CMK (cell line): ENCODE results near the gene LRRC18.

Experiments
- DNase-seq: peaks from one replicate; pipeline ENCODE4 v3.0.0-alpha.2; 2010; ENCODE audit warnings: low read depth

The LRRC18 gene

DNA sequence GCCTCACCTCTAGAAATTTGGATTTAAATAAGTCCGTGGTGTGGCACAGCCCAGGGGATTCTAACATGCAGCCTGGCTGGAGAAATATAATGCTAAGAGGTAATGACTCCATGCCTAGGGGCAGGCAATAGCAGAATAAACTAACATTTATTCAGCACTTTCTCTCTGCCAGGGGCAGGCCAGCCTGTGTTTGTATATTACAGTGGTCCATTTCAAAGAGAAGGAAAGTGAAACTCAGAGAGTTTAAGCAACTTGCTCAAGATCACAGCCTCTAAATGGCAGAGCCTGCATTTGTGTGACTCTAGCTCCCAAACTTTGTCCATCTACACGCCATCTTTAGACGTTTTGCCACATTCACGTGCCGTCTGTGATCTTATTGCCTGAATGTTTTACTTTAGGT is 6.7 kb upstream of the LRRC18 start:
- no peak for DNase-seq

DNA sequence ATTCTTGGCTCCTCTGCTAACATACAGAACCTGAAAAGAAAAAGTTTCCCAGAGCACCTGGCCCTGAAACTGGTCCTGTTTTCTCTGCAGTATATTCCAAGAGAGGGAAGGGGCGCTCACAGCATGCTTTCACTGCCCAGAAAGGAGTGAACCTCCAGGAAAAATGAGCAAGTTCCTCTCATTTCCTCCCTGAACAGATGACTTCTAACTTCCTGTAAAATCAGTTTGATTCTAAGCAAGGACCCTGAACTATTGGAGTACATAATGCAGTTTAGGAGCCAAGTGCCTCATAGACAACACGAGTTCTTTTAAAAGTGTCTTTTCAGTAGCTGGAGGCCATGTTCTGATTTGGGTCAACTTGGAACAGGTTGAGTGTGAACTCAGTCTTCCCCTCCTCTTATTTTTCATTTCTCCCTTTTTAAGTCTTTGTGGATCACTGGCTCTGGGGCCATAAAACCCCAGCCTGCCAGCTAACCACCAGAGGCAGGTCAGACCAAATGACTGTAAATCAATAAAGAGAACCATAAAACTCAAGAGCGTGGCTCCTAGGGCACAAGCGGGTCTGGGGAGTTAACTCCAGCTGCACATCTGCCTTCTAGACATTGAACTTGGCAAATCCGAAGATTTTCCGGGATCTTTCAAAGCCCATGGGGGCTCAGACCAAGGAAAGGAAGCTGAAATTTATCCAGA is 5.9 kb upstream of the LRRC18 start:
- no peak for DNase-seq

DNA sequence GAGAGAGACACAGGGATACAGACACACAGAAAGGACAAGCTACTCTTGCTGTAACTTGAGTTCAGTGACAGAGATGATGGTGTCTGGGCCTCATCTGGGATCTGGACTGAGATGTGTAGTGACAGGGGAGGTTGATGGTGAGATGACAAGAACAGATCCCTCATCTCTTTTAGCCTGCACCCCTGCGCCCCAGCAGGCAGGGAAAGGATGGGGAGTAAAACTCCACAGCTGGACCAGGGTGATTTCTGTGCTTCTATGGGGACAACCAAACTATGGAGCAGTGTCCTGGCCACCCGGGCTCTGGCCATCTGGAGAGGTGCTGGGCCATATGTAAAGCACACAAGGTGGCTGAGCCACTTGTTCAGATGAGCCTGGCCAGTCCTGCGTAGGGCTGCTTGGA is 4.5 kb upstream of the LRRC18 start:
- DNase-seq: no peak

DNA sequence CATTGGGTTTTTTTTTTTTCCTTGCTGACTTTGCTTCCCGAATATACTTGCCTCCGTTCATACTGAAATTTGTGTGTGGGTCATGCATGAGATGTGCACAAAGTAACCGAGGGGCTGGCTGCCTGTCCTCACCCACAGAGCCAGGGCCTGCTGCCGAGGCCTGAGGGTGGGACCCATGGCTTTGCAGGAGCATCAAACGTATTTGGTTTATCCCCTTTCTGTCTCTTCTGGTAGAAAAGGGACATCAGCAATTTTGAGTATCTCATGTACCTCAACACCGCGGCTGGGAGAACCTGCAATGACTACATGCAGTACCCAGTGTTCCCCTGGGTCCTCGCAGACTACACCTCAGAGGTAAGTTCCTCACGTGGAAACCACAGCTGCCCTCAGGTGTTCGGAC is 3.5 kb upstream of the LRRC18 start:
- DNase-seq: no peak

DNA sequence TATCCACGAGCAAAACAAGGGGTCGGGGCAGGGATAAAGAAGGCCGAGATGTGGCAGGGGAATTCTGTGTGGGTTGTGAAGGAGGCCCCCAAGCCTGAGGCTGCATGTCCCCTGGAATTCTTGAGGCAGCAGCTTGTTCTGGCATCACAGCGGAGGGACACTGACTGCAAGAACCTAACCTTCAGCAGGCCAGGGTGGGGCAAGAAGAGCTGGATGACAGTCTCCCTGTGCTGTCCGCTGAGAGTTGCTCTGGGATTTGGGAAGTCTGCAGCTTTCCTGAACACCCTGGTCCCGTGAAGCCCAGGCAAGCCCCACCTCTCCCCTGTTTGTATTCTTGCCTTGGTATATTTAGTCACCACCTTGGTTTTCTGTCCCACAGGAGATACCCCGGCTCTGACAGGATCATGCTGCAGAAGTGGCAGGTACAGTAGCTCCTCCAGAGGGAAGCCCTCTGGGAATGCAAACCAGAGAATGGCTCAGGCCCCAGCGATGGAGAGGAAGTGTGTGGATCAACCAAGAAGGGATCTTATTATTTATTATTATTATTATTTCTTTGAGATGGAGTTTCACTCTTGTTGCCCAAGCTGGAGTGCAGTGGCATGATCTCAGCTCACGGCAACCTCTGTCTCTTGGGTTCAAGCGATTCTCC is 1.9 kb upstream of the LRRC18 start:
- DNase-seq: no peak

DNA sequence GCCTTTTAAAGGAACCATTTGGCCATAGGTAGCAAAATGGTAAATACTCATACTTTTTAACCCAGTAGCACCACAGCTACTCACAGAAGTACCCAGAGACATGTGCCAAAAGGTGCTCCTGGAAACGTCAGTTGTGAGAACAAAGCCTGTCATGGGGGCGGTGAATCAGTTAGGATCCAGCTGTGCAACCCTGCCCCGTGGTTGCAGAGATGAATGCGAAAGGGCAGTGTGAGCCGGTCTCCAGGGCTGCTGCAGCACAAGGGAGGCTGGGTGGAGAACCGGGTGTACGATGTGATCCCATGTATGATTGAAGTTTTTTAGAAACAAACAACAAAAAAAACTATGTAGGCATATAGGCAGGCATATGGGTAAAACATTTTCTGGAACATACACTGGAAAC is 1.3 kb upstream of the LRRC18 start:
- DNase-seq: no peak

DNA sequence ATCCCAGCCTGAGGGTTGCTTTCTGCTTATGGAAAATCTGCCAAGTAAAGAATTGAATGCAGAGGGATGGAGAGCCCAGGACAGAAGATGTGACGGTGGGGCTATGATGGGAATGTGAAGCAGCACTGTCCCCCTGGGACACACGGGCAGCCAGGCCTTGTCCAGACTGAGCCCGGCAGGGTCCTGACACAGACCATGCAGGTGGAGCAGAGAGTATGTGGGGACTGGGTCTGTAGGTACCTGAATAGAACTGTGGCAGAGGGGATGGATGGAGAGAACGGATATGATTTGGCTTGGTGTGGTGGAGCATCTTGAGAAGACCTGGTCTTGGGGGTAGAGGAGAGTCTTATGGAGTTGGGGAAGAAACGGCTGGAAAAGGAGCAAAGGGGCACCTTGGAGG is 732 bp upstream of the LRRC18 start:
- DNase-seq: no peak

DNA sequence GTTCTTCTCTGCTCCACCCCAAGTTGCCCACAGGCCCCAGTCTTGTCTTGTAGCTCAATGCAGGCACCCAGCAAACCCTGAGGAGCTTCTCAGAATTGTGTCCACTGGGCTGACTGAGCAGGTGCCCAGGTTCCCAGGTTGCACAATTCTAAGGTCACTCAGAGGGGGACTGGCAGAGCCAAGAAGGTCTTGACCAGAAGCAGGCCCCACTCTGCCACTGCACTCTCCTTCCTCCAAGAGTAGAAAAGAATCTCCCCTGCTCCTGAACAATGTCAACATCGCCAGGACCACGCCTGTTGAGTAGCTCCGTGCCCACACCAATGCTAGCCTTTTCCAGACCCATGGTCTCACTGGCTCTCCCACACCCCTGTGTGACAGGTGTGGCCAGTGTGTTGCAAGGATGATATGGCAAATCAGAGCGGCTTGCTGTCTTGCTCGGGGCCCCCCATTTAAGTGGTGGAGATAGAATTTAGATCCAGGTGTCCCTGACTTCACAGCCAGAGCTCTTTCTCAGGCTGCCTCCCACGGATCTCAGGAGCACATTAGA is 577 bp downstream of the LRRC18 start:
- no peak for DNase-seq

DNA sequence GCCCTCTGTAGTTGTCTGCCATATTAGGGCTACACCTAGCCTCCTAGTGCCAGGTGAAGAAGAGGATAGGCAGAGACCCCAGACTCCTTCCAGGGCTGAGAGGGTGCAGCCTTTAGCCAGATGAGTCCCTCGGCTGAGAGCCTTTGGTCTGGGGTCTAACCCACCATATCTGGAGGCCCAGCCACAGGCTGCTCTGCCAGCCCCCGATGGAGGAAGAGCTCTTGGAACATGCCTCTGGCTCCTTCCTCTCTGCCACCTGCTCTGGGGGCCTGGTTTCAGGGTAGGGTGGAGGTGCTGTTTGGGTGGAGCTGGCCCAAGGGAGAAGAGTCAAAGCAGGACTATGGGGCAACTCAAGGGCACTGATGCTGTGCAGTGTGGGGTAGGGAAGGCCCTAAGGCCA is 1.4 kb downstream of the LRRC18 start:
- no peak for DNase-seq

DNA sequence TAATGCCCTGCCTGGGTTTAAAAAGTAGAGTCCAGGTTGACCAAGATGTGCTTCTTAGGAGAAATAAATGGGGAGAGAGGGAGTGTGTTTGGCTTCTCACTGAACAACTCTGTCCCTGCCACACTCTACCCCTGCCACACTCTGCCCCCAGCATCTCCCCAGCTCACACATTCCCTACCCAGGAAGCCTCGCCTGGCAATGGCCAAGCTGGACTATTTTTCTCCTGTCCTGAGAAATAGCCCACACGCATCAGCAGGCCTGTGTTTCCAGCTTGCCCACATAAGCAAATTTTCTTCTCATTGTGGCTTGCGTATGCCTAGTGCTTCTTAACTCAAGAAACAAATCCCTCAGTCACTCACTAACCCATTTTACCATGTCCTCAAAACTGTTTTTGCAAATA is 1.8 kb downstream of the LRRC18 start:
- DNase-seq: no peak

DNA sequence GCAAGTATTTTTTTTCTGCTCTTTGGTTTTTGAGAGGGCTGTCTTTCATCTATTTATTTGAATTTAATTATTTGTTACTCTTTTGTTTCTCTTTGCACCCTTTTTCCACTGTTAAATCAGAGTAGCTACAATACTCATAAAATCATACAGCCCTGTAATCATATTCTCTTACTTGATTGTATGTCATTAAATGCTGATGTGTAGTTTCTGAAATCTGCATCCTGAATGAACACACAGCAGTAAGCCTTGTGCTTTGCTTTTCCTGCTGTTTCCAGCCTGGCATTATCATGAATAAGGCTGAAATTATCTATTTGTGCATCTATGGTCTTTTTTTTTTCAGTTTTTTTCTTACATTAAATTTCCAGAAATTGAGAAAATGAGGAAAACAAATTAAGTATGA is 4.1 kb downstream of the LRRC18 start:
- DNase-seq: no peak

DNA sequence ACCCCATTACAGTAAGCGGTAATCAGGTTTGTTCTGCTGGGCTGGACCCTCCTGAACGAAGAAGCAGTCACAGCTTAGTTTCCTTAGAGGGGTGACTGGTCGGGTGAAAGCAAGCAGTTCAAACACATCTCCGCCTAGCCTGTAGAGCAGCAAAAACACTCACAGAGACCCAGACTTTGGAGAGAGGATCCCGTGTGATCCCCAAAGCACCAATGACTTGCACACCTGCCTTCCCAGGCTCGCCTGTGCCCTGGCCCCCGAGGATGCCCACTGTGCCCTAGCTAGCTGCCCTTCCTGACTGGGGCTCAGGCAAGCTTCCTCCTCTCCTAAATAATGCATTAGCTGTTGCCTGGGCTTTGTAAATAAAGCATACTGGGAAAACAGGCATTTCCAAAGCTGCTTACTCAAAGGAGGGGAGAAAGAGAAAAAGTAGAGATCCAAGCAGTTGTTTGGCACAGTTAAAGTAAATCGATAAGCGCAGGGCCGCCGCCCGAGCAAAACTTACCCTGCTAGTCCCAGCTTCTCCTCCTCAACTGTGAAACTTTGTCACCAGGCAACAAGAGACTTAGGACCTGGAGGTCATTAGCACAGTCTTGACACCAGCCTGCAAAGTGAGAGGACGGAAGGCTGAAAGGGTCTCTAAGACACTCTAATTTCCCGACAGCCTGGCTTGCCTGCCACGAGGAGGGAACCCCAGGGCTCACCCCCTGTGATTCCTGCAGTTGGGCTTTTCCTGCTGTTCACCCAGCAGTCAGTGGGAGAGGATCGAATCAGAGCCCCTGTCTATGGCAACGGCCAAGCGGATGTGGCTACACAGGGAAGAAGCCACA is 4.8 kb downstream of the LRRC18 start:
- DNase-seq: no peak

DNA sequence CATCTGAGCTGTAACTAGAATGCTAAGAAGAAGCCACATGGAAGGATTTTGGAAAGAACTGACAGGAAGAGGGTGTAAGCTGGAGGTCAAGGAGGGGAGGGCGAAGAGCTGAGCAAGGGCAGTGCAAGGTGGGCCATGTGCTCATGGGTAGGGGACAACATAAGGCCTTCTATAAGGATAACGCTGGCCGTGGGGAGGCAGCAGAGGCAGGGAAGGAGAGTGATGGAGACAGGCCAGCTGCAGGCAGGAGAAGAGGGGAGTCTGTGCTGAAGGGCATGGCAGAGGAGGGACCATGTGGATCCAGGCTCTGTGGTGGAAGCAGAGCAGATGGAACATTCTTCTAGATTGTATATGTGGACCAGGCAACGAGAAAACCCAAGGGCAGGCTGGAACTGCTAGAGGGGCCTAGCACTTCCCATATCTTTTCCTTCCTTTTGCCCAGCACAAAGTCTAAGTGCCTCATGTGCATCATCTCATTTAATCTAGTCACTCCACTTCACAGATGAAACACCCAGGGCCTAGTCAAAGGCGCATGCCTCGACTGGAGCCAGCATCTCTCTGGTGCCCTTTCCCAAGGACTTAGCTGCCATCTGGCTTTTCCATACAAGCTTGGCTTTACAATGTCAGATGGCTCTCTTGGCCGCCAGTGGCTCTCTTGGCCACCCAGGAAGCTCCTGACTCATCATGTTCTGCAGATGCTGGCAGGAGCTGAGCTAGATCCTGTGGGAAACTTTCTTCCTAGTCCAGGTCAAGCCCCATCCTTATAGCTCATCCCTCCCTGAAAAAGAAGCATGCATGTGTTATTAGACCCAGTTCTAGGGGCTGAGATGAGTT is 6.6 kb downstream of the LRRC18 start:
- no peak for DNase-seq

DNA sequence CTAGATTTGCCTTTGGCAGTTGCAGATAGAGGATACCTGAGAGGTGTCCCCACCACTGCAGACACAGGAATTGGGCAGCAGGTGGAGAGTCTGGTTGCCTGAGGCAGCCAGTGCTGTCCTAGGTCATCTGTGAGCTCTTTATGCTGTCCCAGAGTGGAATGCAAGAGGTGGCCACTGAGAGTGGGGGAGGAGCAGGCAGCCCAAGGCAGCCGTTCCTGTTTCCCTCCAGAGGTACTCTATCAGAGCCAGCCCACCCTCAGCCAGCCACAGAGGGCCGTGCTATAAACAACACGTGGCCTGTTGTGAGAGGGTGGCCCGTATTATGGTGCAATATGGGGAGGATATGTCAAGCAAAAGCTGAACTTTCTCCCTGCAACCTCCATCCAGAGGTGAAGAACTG is 8.5 kb downstream of the LRRC18 start:
- peak; percentile 9 for DNase-seq

DNA sequence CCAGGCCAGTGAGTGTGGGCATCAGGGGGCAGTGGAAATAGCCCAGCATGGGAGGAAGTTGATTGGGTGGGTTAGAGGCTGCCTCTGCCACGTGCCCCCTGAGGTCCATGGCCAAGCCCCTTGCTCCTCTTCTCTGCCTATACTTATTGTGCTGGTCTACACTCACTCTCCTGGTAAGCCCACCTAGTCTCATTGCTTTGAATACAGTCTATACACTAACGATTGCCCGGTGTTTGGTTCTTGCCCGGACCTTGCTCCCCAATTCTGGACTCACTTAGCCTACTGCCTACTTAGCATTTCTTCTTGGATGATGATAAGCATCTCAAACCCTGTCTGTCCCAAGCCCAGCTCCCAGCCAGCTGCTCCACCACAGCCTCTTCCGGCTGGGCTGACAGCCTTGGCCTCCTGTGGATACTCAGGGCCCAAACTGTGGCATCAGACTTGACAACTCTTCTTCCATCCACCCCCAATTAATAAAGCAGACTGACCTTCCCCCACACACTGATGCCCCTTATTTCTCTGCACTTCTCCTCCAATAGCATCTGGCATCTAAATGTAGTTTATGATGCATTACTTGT is 10.1 kb downstream of the LRRC18 start:
- no peak for DNase-seq

DNA sequence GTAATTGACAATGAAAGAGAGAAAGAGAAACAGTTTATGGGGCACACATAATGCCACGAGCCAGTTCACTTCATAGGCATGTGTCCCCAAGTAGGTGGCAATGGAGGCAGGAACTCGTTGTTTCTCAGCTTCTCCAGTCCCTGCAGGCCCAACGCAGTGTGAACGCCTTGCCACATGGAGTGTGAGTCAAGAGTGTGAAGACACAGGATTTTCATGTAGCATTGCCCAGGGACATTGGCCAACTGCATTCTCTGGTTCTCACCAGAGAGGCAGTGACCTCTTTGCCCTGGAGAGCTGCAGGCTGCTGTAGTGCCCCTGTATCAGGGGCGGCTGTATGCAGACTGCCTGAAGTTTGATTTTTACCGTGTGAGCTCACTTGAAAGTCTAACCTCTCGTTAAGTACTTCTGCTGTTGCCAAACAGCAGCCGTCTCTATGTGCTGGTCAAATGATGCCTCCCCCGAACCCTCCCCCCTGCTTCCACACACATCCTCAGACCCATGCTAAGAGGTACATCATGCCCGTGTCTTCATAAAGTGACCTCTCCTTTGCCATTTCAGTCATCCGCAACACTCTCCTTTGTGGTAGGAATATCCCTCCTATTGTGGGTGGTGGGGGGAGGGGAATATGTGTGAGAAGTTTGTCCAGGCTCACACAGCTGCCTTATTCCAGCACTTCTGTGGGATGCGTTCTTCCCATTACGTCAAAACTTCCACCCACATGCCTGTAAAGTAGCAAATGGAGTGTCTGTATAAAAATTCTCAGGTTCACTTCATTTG is 12.7 kb downstream of the LRRC18 start:
- no peak for DNase-seq

DNA sequence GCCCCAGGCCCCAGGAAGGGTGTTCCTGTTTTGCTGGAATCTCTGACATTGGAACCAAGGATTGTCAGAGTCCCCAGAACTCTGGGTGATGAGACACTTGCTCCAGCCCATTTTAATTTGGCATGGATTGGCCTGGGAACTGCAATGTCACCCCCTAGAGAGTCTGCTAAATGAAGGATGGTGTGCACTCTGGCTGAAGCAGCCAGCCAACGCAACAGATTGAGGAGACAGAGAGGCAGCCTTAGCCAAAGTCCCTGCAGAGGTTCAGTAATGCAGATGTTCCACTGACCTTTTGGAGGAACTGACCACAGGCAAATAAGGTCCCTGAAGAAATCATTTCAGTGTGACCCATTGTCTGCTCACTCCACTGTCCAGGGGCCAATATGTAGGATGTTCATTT is 13.4 kb downstream of the LRRC18 start:
- DNase-seq: no peak

DNA sequence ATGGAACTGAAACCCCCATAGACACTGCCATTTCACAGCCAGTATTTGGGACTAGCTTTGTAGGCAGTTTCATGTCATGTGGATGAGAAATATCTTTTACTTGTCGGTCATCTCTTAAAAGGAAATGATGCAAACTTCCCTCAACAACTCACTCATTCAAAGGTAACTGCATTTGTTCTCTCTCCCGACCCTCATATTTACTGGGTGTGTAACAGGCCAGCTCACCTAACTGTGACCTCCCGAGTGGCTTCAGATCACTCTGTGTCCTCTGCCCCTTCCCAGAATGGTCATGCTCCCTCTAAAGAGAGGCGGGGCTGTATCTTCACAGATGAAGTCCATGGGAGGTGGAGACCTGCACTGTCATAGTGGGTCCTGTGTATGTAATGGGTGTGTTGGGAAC is 14.7 kb downstream of the LRRC18 start:
- no peak for DNase-seq

DNA sequence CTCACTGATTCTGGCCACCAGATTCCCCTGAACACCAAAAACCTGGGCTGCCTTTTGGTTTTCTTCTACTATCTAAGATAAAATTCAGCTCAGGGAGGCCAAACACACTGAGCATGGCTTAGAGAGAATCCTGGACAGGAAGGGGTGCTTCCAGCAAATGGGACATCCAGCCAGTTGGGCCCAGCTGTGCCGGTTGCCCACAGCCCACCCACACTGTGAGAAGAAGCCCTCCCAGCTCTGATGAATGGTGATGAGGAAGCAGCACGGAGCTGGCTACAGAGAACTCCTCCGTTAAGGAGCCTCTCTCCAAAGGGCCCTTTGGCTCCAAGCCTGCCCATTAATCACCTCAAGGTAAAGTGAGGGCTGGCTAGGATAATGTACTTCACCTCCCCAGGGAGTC is 15.9 kb downstream of the LRRC18 start:
- no peak for DNase-seq

DNA sequence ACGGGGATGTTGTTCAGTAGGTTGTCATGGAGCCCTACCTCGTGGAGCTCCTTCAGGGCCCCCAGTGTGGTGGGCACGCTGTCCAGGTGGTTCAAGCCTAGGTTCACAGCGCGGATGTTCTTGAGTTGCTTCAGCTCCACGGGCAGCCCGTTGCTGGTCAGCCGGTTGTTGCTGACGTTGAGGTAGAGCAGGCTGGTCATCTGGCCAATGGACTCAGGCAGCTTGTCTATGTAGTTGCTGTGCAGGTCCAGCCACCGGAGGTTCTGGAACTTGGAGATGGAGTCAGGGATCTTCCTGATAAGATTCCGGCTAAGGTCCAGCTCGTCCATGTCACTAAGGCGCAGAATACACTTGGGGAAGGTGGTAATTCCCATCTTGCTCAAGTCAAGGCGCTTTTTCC is 26.0 kb downstream of the LRRC18 start:
- DNase-seq: no peak

DNA sequence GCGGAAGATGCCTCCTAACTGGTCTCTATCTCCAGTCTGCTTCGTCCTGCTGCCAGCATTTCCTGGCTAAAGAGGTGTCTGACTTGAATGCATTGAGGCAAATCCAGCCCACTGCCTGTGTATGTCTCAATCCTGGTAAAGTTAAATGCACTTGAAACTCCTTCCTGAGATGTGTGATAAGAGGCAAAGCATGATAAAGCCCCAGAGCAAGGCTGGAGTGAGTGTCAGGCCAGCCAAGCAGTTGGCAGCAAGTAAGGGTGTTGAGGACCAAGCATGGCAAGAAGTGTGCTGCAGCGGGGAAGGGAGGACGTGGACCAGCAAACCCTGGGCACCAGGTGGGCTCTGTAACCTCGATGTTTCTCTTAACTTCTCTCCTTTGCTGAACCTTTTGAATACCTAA is 29.1 kb downstream of the LRRC18 start:
- DNase-seq: no peak
